CD4-positive, alpha-beta memory T cell (primary cell): ENCODE results near the gene PTGES. TPM values are rescaled to one million over a fixed set of nuclear protein-coding genes. Genes with fewer than 3 reads are reported as not detected.

Experiments
- CTCF ChIA-PET: fragments of 350-600 bp; sonication (Branson Sonifier 250); formaldehyde crosslinking; loops from one replicate; lab custom pipeline; 2021; ENCODE audit warnings: inconsistent platforms; ENCODE audit not compliant: partially characterized antibody; lab: Charles Lee
- POLR2A ChIA-PET: fragments of 350-600 bp; sonication (Branson Sonifier 250); formaldehyde crosslinking; loops from one replicate; lab custom pipeline; 2021; ENCODE audit not compliant: partially characterized antibody; lab: Charles Lee
- DNase-seq, 5 donors: peaks; one replicate each; pipeline versions ENCODE4 v3.0.0 to v3.0.0-alpha.2; 2020 to 2022; ENCODE audit warnings: mixed read lengths in 1 of 5
- H3K27ac ChIP-seq: one replicate; pipeline ENCODE4 v1.7.0; 2013; ENCODE audit warnings: low read depth, low read length
- H3K27me3 ChIP-seq: 2 replicates; pipeline ENCODE4 v1.7.0; 2013; ENCODE audit warnings: mild to moderate bottlenecking, low read length, moderate library complexity; ENCODE audit not compliant: insufficient read depth
- H3K36me3 ChIP-seq: 2 replicates; pipeline ENCODE4 v1.7.0; 2013; ENCODE audit warnings: mild to moderate bottlenecking, low read length, moderate library complexity; ENCODE audit not compliant: insufficient read depth
- H3K4me1 ChIP-seq: 2 replicates; pipeline ENCODE4 v1.7.0; 2013; ENCODE audit warnings: mild to moderate bottlenecking, low read length, moderate library complexity; ENCODE audit not compliant: insufficient read depth
- H3K4me3 ChIP-seq, 2 donors: one replicate each; pipeline ENCODE4 v1.7.0; 2013; ENCODE audit warnings: low read length in 2 of 2, mild to moderate bottlenecking in 1 of 2
- H3K9me3 ChIP-seq, 2 donors: one replicate each; pipeline ENCODE4 v1.7.0; 2013; ENCODE audit warnings: low read length in 2 of 2, control low read depth in 1 of 2; ENCODE audit not compliant: control insufficient read depth in 1 of 2
- H3K27ac Mint-ChIP-seq, 7 donors: one replicate each; pipeline ENCODE4 v1.8.0; 2020 to 2021; ENCODE audit warnings: mixed read lengths in 7 of 7, mild to moderate bottlenecking in 6 of 7, inconsistent platforms in 3 of 7, moderate library complexity in 3 of 7
- H3K27me3 Mint-ChIP-seq, 2 donors: one replicate each; pipeline ENCODE4 v1.8.0; 2020 to 2021; ENCODE audit warnings: mixed read lengths in 2 of 2
- H3K36me3 Mint-ChIP-seq, 2 donors: one replicate each; pipeline ENCODE4 v1.8.0; 2020 to 2021; ENCODE audit warnings: mixed read lengths in 2 of 2, inconsistent platforms in 1 of 2, mild to moderate bottlenecking in 1 of 2
- H3K4me1 Mint-ChIP-seq, 4 donors: one replicate each; pipeline ENCODE4 v1.8.0; 2020 to 2021; ENCODE audit warnings: mixed read lengths in 4 of 4, mild to moderate bottlenecking in 1 of 4
- H3K4me3 Mint-ChIP-seq, 8 donors: one replicate each; pipeline ENCODE4 v1.8.0; 2020 to 2021; ENCODE audit warnings: mixed read lengths in 8 of 8, mild to moderate bottlenecking in 7 of 8, moderate library complexity in 6 of 8, inconsistent platforms in 3 of 8
- H3K9me3 Mint-ChIP-seq, 8 donors: one replicate each; pipeline ENCODE4 v1.8.0; 2020 to 2021; ENCODE audit warnings: mixed read lengths in 8 of 8, mild to moderate bottlenecking in 5 of 8, inconsistent platforms in 3 of 8, moderate library complexity in 1 of 8
- intact Hi-C: fragments of 100-400 bp; cut with micrococcal nuclease; formaldehyde crosslinking; loops from one replicate; pipeline ENCODE4 v1.15.1; 2023
- polyA plus RNA-seq, 2 donors: library from polyadenylated mRNA; unstranded; fragments of 300-500 nt; fragmentation: Illumina TruSeq; gene quantifications; one replicate each; pipeline ENCODE4 v1.2.3, GENCODE V29; 2021
- total RNA-seq, 2 experiments: library from RNA; stranded (reverse); gene quantifications; one replicate each; pipeline ENCODE4 v1.2.3, GENCODE V29; 2021

PTGES gene
- total and polyA plus RNA-seq, 4 experiments from 2014 or later: not detected

- intact Hi-C loops: no loop called here
- H3K4me1 ChIP-seq: no peaks in the 10 kb centered on the region
- peaks cover 15 to 16% of the 10 kb centered on the region in 2 donors for H3K27me3 Mint-ChIP-seq
- no peak overlapping the region for H3K4me3 ChIP-seq
- no peaks in the 10 kb centered on the region for H3K27me3 ChIP-seq
- H3K9me3 ChIP-seq: no peaks in the 10 kb centered on the region
- no peaks in the 10 kb centered on the region for H3K36me3 Mint-ChIP-seq
- H3K27ac ChIP-seq: no peak overlapping the region
- H3K27ac Mint-ChIP-seq: no peak overlapping the region
- ChIA-PET POLR2A (no interaction called here), CTCF (no interaction called here)
- H3K4me3 Mint-ChIP-seq: no peak overlapping the region
- peaks cover 0 to 6% (median 1%) of the 10 kb centered on the region in 4 donors for H3K4me1 Mint-ChIP-seq
- no peaks in the 10 kb centered on the region for H3K36me3 ChIP-seq
- no peak for DNase-seq
- no peaks in the 10 kb centered on the region for H3K9me3 Mint-ChIP-seq
Measured at GRCh38 chr9:129692534-129692933, 60.3 kb downstream of the PTGES start.

Other genes with a start within 250 kb of the PTGES start
- not detected for gene C9orf50, start 131.9 kb downstream of the PTGES start, total RNA-seq
- not detected for gene C9orf50, start 131.9 kb downstream of the PTGES start, polyA plus RNA-seq
- gene NTMT1, start 126.9 kb downstream of the PTGES start, total RNA-seq: 10 to 100 TPM; 45.0 to 45.3 TPM
- 10 to 100 TPM; 48.4 to 55.1 TPM for gene NTMT1, start 126.9 kb downstream of the PTGES start, polyA plus RNA-seq
- 10 to 100 TPM; 33.0 to 33.1 TPM for gene ASB6, start 110.9 kb downstream of the PTGES start, total RNA-seq
- gene ASB6, start 110.9 kb downstream of the PTGES start, polyA plus RNA-seq: 10 to 100 TPM; 17.3 to 29.7 TPM
- gene PRRX2, start 87.4 kb downstream of the PTGES start, total RNA-seq: not detected
- not detected for gene PRRX2, start 87.4 kb downstream of the PTGES start, polyA plus RNA-seq
- 10 to 100 TPM; 29.5 to 33.0 TPM for gene TOR1B, start 50.1 kb upstream of the PTGES start, total RNA-seq
- 10 to 100 TPM; 17.5 to 24.4 TPM for gene TOR1B, start 50.1 kb upstream of the PTGES start, polyA plus RNA-seq
- gene TOR1A, start 71.1 kb upstream of the PTGES start, total RNA-seq: 10 to 100 TPM; 39.8 to 41.9 TPM
- 10 to 100 TPM; 66.3 to 82.5 TPM for gene TOR1A, start 71.1 kb upstream of the PTGES start, polyA plus RNA-seq
- gene C9orf78, start 82.2 kb upstream of the PTGES start, total RNA-seq: 10 to 100 TPM; 95.5 to 96.9 TPM
- 100 to 1,000 TPM; 204 to 206 TPM for gene C9orf78, start 82.2 kb upstream of the PTGES start, polyA plus RNA-seq
- 100 to 1,000 TPM; 123 to 132 TPM for gene USP20, start 82.4 kb upstream of the PTGES start, total RNA-seq
- gene USP20, start 82.4 kb upstream of the PTGES start, polyA plus RNA-seq: 10 to 100 TPM; 36.5 to 55.9 TPM